Testis (tissue), 3 donors: ENCODE data around the gene UCK2. TPM values are rescaled to one million over a fixed set of nuclear protein-coding genes. Genes with fewer than 3 reads are reported as not detected.

Source experiments
- DNase-seq: peaks from one replicate; pipeline ENCODE4 v3.0.0-alpha.2; 2019
- H3K27ac ChIP-seq, 2 donors: fragments of 200-600 bp; sonication (generic); one replicate each; pipeline ENCODE4 v1.5.1; 2019
- H3K27me3 ChIP-seq: fragments of 200-600 bp; sonication (generic); one replicate; pipeline ENCODE4 v1.5.1; 2019
- H3K36me3 ChIP-seq: fragments of 200-600 bp; sonication (generic); one replicate; pipeline ENCODE4 v1.5.1; 2017; ENCODE audit warnings: low read depth; ENCODE audit errors: missing control alignments
- H3K4me1 ChIP-seq: fragments of 200-600 bp; sonication (generic); one replicate; pipeline ENCODE4 v1.5.1; 2019
- H3K4me3 ChIP-seq, 2 donors: fragments of 200-600 bp; sonication (generic); one replicate each; pipeline ENCODE4 v1.5.1; 2017 to 2019
- H3K9me3 ChIP-seq: fragments of 200-600 bp; sonication (generic); one replicate; pipeline ENCODE4 v1.5.1; 2017
- POLR2A ChIP-seq: fragments of 450-650 bp; IDR thresholded peaks from one replicate; pipeline ENCODE4 v1.6.1; 2017; ENCODE audit warnings: antibody characterized with exemption, mild to moderate bottlenecking, moderate library complexity
- WGBS, 2 donors: methylation state at CpG; one replicate each; pipeline ENCODE4 v1.1.5; 2018; 5-methylcytosine and 5-hydroxymethylcytosine counted together
- intact Hi-C: fragments of 100-400 bp; cut with DNase I; formaldehyde crosslinking; loops from one replicate; pipeline ENCODE4 v1.15.1; 2023; ENCODE audit warnings: low total_unique reads
- polyA plus RNA-seq: library from polyadenylated mRNA; stranded (reverse); fragments of 350-450 nt; fragmentation: Illumina TruSeq; extraction: RNeasy Lipid Tissue Mini Kit (QIAGEN cat#74804); gene quantifications from one replicate; pipeline ENCODE4 v1.2.3, GENCODE V29; 2014; ENCODE audit warnings: low read depth, low replicate concordance; ENCODE audit not compliant: insufficient read depth
- total RNA-seq, 2 donors: library from RNA; depleted of rRNA; stranded (reverse); fragments of >200 nt; gene quantifications; one replicate each; pipeline ENCODE4 v1.2.3, GENCODE V29; 2016
- TF ChIP-seq, protein P1 (sequence below), 3 experiments: fragments of 450-650 bp in 2 of 3; fragments of 200-600 bp in 1 of 3; sonication (generic) in 1 of 3; IDR thresholded peaks; one replicate each; pipeline ENCODE4 v1.5.1; 2016 to 2019; ENCODE audit warnings: antibody characterized with exemption in 3 of 3, mild to moderate bottlenecking in 2 of 3, moderate library complexity in 1 of 3

The UCK2 gene
- total and polyA plus RNA-seq, 3 donors from 2014 or later, result 27.6 to 29.9 (median 29.7) TPM

DNA sequence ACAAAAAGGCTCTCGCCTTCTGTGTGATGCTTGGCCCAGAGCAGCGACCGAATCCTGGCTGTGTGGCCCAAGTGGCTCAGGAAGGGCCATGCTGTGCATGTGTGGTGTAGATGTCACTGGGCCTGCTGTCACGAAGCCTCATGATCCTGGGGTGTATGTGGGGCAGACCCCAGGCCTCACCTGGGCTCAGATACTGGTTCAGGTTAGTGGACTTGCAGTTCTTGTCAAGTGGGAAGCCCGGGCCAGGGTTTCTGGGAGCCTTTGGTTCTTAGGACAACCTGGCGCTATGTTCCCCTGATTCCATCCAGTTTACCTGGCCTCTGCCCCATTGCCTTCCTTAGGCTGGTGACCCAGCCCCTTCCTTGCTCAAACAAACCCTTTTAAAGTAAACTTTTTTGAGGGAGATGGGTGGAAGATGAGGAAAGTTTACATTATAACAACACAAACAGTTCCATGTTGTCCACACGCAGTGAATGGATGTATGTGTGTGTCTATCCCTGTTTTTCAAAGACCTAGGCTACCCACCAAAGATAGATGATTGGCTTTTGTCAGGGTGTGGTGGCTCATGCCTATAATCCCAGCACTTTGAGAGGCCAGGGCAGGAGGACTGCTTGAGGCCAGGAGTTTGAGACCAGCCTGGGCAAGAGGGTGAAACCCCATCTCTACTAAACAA is 84.3 kb downstream of the UCK2 start:
- H3K36me3 ChIP-seq, result no peaks in the 10 kb centered on the region
- intact Hi-C loops, result loop anchor here (5.0 to 10.0 kb wide), 2 partner anchors 87 to 309 kb away; partner anchors contain the start of gene UCK2
- no peak overlapping the region for H3K27ac ChIP-seq
- peaks cover 7% of the 10 kb centered on the region for H3K4me1 ChIP-seq
- WGBS, 2 donors, result 84 to 90% methylated on average over 7 of the region's 7 CpGs
- no peaks in the 10 kb centered on the region for H3K27me3 ChIP-seq
- no peak overlapping the region for H3K4me3 ChIP-seq
- H3K9me3 ChIP-seq, result no peaks in the 10 kb centered on the region
- DNase-seq, result no peak
- TF ChIP-seq, protein P1, sequence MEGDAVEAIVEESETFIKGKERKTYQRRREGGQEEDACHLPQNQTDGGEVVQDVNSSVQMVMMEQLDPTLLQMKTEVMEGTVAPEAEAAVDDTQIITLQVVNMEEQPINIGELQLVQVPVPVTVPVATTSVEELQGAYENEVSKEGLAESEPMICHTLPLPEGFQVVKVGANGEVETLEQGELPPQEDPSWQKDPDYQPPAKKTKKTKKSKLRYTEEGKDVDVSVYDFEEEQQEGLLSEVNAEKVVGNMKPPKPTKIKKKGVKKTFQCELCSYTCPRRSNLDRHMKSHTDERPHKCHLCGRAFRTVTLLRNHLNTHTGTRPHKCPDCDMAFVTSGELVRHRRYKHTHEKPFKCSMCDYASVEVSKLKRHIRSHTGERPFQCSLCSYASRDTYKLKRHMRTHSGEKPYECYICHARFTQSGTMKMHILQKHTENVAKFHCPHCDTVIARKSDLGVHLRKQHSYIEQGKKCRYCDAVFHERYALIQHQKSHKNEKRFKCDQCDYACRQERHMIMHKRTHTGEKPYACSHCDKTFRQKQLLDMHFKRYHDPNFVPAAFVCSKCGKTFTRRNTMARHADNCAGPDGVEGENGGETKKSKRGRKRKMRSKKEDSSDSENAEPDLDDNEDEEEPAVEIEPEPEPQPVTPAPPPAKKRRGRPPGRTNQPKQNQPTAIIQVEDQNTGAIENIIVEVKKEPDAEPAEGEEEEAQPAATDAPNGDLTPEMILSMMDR (IDR thresholded peaks at IDR 0.05), result no peak
- TF ChIP-seq POLR2A, result no peak

- TF ChIP-seq, protein P1 (IDR thresholded peaks at IDR 0.05), result no peak
- TF ChIP-seq POLR2A, result no peak
- intact Hi-C loops, result loop anchor here (5.0 to 10.0 kb wide), 2 partner anchors 88 to 310 kb away; partner anchors contain the start of gene UCK2
- peaks cover 7% of the 10 kb centered on the region for H3K4me1 ChIP-seq
- H3K4me3 ChIP-seq, result no peak overlapping the region
- H3K27me3 ChIP-seq, result no peaks in the 10 kb centered on the region
- H3K27ac ChIP-seq, result no peak overlapping the region
- H3K9me3 ChIP-seq, result no peaks in the 10 kb centered on the region
- DNase-seq, result no peak
- H3K36me3 ChIP-seq, result no peaks in the 10 kb centered on the region
- WGBS, 2 donors, result 84 to 98% methylated on average over 6 of the region's 6 CpGs
Measured at GRCh38 chr1:165912638-165913037, 85.2 kb downstream of the UCK2 start.

- peak; percentile 82 for DNase-seq
- H3K4me1 ChIP-seq, result peaks cover 7% of the 10 kb centered on the region
- 25 to 33% methylated on average over 4 of the region's 4 CpGs for WGBS, 2 donors
Measured at GRCh38 chr1:165914136-165914798, 86.9 kb downstream of the UCK2 start.

DNA sequence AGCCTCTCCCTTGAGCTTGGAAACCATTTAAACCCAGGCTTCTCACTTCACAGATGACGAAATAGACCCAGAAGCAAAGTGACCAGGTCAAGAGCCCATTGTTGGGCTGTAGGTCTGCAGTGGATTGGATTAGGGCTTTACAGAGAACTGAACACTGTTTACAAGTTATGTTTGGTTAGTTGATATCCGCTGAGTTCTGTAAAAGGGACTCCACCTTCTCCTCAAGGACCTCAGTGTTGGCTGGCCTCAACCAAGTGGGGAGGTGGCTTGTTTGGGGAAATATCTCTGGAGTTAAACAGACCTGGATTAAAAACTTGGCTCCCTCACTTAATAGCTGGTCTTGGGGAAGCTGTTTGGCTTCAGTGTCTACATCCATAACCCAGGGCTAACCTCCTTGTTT is 88.1 kb downstream of the UCK2 start:
- TF ChIP-seq, protein P1 (IDR thresholded peaks at IDR 0.05), result no peak
- TF ChIP-seq POLR2A, result no peak

More at GRCh38 chr1:165914136-165914798, 86.9 kb downstream of the UCK2 start:
- H3K4me3 ChIP-seq, result no peak overlapping the region
- TF ChIP-seq, protein P1 (IDR thresholded peaks at IDR 0.05), result peak; percentile 64 to 93 (median 85)
- TF ChIP-seq POLR2A, result no peak
- H3K9me3 ChIP-seq, result no peaks in the 10 kb centered on the region
- no peaks in the 10 kb centered on the region for H3K36me3 ChIP-seq
- no peaks in the 10 kb centered on the region for H3K27me3 ChIP-seq
- intact Hi-C loops, result loop anchor here (5.0 to 10.0 kb wide), 2 partner anchors 89 to 312 kb away; partner anchors contain the start of gene UCK2
- no peak overlapping the region for H3K27ac ChIP-seq

More for the DNA sequence above, 88.1 kb downstream of the UCK2 start:
- H3K27ac ChIP-seq, result no peak overlapping the region
- DNase-seq, result no peak
- no peak overlapping the region for H3K4me3 ChIP-seq
- intact Hi-C loops, result loop anchor here (10.0 kb wide), 1 partner anchor 91 kb away; the partner anchor contains the start of gene UCK2
- no peaks in the 10 kb centered on the region for H3K9me3 ChIP-seq
- H3K36me3 ChIP-seq, result no peaks in the 10 kb centered on the region
- peaks cover 7% of the 10 kb centered on the region for H3K4me1 ChIP-seq
- WGBS, 2 donors, result 73 to 91% methylated on average over 2 of the region's 2 CpGs
- no peaks in the 10 kb centered on the region for H3K27me3 ChIP-seq
